GM12878 (cell line): ENCODE data around the gene ASIC2.

Experiments used
- ATF3 ChIP-seq: IDR thresholded peaks from 2 replicates; pipeline ENCODE4 v1.6.1; 2011; ENCODE audit warnings: low read depth, mild to moderate bottlenecking, low read length, moderate library complexity, borderline replicate concordance; ENCODE audit errors: extremely low read depth
- ESRRA ChIP-seq: IDR thresholded peaks from 2 replicates; pipeline ENCODE4 v1.6.1; 2012; ENCODE audit warnings: mild to moderate bottlenecking, low read length, improper control_type of control experiment
- NRF1 ChIP-seq: conservative IDR thresholded peaks from 2 replicates; pipeline ENCODE4 v1.6.1; 2011; ENCODE audit warnings: mild to moderate bottlenecking, low read depth, low read length, improper control_type of control experiment
- POLR2A ChIP-seq: IDR thresholded peaks from 2 replicates; pipeline ENCODE4 v1.6.1; 2011; ENCODE audit warnings: low read depth, mild to moderate bottlenecking, low read length
- SPI1 ChIP-seq: IDR thresholded peaks from 2 replicates; pipeline ENCODE4 v1.6.1; 2011; ENCODE audit warnings: low read depth, mild to moderate bottlenecking, low read length, moderate library complexity, borderline replicate concordance; ENCODE audit not compliant: insufficient read depth
- TCF12 ChIP-seq: IDR thresholded peaks from 2 replicates; pipeline ENCODE4 v1.6.1; 2011; ENCODE audit warnings: low read depth, mild to moderate bottlenecking, low read length
- TF ChIP-seq, protein P1 (sequence below), 3 experiments: IDR thresholded peaks in 2 of 3; conservative IDR thresholded peaks in 1 of 3; 2 replicates each; pipeline ENCODE4 v1.5.1; 2011; ENCODE audit warnings: low read depth in 3 of 3, low read length in 3 of 3, mild to moderate bottlenecking in 3 of 3, control low read depth in 2 of 3, moderate library complexity in 2 of 3, inconsistent platforms in 1 of 3, mixed read lengths in 1 of 3; ENCODE audit not compliant: control insufficient read depth in 2 of 3, insufficient read depth in 1 of 3; ENCODE audit errors: extremely low read depth in 1 of 3
- TF ChIP-seq, protein P2 (sequence below): fragments of 450-650 bp; IDR thresholded peaks from 2 replicates; pipeline ENCODE4 v1.6.1; 2017; ENCODE audit warnings: antibody characterized with exemption, mild to moderate bottlenecking, moderate library complexity

GRCh38 chr17:32985050-32985756 is 307.9 kb downstream of the ASIC2 start:
- TF ChIP-seq POLR2A (no peak), ESRRA (no peak), ATF3 (no peak), NRF1 (no peak), SPI1 (no peak), TCF12 (no peak)
- TF ChIP-seq, protein P1, sequence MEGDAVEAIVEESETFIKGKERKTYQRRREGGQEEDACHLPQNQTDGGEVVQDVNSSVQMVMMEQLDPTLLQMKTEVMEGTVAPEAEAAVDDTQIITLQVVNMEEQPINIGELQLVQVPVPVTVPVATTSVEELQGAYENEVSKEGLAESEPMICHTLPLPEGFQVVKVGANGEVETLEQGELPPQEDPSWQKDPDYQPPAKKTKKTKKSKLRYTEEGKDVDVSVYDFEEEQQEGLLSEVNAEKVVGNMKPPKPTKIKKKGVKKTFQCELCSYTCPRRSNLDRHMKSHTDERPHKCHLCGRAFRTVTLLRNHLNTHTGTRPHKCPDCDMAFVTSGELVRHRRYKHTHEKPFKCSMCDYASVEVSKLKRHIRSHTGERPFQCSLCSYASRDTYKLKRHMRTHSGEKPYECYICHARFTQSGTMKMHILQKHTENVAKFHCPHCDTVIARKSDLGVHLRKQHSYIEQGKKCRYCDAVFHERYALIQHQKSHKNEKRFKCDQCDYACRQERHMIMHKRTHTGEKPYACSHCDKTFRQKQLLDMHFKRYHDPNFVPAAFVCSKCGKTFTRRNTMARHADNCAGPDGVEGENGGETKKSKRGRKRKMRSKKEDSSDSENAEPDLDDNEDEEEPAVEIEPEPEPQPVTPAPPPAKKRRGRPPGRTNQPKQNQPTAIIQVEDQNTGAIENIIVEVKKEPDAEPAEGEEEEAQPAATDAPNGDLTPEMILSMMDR (IDR thresholded peaks at IDR 0.05 in 2 of 3, conservative IDR thresholded peaks at IDR 0.05 in 1 of 3; ENCODE audit: control insufficient read depth in 2 of 3, extremely low read depth in 1 of 3, insufficient read depth in 1 of 3, low read depth in 3 of 3, low read length in 3 of 3), result no peak
- TF ChIP-seq, protein P2, sequence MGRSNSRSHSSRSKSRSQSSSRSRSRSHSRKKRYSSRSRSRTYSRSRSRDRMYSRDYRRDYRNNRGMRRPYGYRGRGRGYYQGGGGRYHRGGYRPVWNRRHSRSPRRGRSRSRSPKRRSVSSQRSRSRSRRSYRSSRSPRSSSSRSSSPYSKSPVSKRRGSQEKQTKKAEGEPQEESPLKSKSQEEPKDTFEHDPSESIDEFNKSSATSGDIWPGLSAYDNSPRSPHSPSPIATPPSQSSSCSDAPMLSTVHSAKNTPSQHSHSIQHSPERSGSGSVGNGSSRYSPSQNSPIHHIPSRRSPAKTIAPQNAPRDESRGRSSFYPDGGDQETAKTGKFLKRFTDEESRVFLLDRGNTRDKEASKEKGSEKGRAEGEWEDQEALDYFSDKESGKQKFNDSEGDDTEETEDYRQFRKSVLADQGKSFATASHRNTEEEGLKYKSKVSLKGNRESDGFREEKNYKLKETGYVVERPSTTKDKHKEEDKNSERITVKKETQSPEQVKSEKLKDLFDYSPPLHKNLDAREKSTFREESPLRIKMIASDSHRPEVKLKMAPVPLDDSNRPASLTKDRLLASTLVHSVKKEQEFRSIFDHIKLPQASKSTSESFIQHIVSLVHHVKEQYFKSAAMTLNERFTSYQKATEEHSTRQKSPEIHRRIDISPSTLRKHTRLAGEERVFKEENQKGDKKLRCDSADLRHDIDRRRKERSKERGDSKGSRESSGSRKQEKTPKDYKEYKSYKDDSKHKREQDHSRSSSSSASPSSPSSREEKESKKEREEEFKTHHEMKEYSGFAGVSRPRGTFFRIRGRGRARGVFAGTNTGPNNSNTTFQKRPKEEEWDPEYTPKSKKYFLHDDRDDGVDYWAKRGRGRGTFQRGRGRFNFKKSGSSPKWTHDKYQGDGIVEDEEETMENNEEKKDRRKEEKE, result no peak
